H9 (cell line): Measurements from ENCODE around the gene CYB5B. TPM values are rescaled to one million over a fixed set of nuclear protein-coding genes. Genes with fewer than 3 reads are reported as not detected.

ENCODE experiments used
- DNase-seq: peaks from one replicate; pipeline ENCODE4 v3.0.0-alpha.2; 2017
- H2AFZ ChIP-seq: one replicate; pipeline ENCODE4 v1.6.1; 2013; ENCODE audit warnings: mild to moderate bottlenecking, low read length, control low read depth, moderate library complexity
- H2AK5ac ChIP-seq: 2 replicates; pipeline ENCODE4 v1.6.1; 2013; ENCODE audit warnings: low read length, control low read depth, mixed read lengths; ENCODE audit not compliant: insufficient read length
- H2BK120ac ChIP-seq: one replicate; pipeline ENCODE4 v1.6.1; 2013; ENCODE audit warnings: low read depth, mild to moderate bottlenecking, low read length, control low read depth, inconsistent platforms; ENCODE audit not compliant: poor library complexity, severe bottlenecking
- H2BK12ac ChIP-seq: 2 replicates; pipeline ENCODE4 v1.6.1; 2013; ENCODE audit warnings: low read length, control low read depth, mixed read lengths, low read depth; ENCODE audit not compliant: insufficient read length
- H2BK15ac ChIP-seq: 2 replicates; pipeline ENCODE4 v1.6.1; 2013; ENCODE audit warnings: low read depth, low read length, control low read depth
- H2BK20ac ChIP-seq: one replicate; pipeline ENCODE4 v1.6.1; 2013; ENCODE audit warnings: low read depth, mild to moderate bottlenecking, low read length, control low read depth, inconsistent platforms; ENCODE audit not compliant: poor library complexity, severe bottlenecking
- H2BK5ac ChIP-seq: 2 replicates; pipeline ENCODE4 v1.6.1; 2013; ENCODE audit warnings: low read length, control low read depth, mixed read lengths; ENCODE audit not compliant: insufficient read length
- H3K14ac ChIP-seq: 2 replicates; pipeline ENCODE4 v1.6.1; 2013; ENCODE audit warnings: low read length, control low read depth; ENCODE audit not compliant: insufficient read depth
- H3K18ac ChIP-seq: 2 replicates; pipeline ENCODE4 v1.6.1; 2013; ENCODE audit warnings: low read depth, mild to moderate bottlenecking, mixed read lengths, low read length, control low read depth; ENCODE audit not compliant: insufficient read length
- H3K23ac ChIP-seq: 2 replicates; pipeline ENCODE4 v1.6.1; 2013; ENCODE audit warnings: low read length, control low read depth, mixed read lengths, low read depth; ENCODE audit not compliant: insufficient read length
- H3K23me2 ChIP-seq: 2 replicates; pipeline ENCODE4 v1.6.1; 2013; ENCODE audit warnings: low read depth, mild to moderate bottlenecking, mixed read lengths, low read length, control low read depth; ENCODE audit not compliant: insufficient read length, poor library complexity, severe bottlenecking
- H3K27ac ChIP-seq: 2 replicates; pipeline ENCODE4 v1.5.1; 2013; ENCODE audit warnings: low read length, control low read depth, mixed read lengths, low read depth; ENCODE audit not compliant: insufficient read length
- H3K27me3 ChIP-seq: 2 replicates; pipeline ENCODE4 v1.6.1; 2013; ENCODE audit warnings: low read length, control low read depth, inconsistent platforms; ENCODE audit not compliant: insufficient read depth
- H3K4ac ChIP-seq: 2 replicates; pipeline ENCODE4 v1.6.1; 2013; ENCODE audit warnings: low read depth, mild to moderate bottlenecking, control low read depth, inconsistent platforms, low read length, moderate library complexity
- H3K4me1 ChIP-seq: 2 replicates; pipeline ENCODE4 v1.6.1; 2013; ENCODE audit warnings: low read length, control low read depth, inconsistent platforms; ENCODE audit not compliant: insufficient read depth
- H3K4me2 ChIP-seq: 2 replicates; pipeline ENCODE4 v1.6.1; 2013; ENCODE audit warnings: low read length, control low read depth, mixed read lengths; ENCODE audit not compliant: insufficient read length, insufficient read depth
- H3K56ac ChIP-seq: 2 replicates; pipeline ENCODE4 v1.6.1; 2013; ENCODE audit warnings: low read depth, mild to moderate bottlenecking, mixed read lengths, low read length, control low read depth; ENCODE audit not compliant: insufficient read length
- H3K79me1 ChIP-seq: 2 replicates; pipeline ENCODE4 v1.6.1; 2013; ENCODE audit warnings: low read depth, mild to moderate bottlenecking, moderate library complexity, low read length, control low read depth, inconsistent platforms; ENCODE audit not compliant: insufficient read depth, poor library complexity, severe bottlenecking
- H3K79me2 ChIP-seq: 2 replicates; pipeline ENCODE4 v1.6.1; 2013; ENCODE audit warnings: low read length, control low read depth, inconsistent platforms; ENCODE audit not compliant: insufficient read depth
- H3K9ac ChIP-seq: 2 replicates; pipeline ENCODE4 v1.6.1; 2013; ENCODE audit warnings: low read length, control low read depth, mixed read lengths; ENCODE audit not compliant: insufficient read length; ENCODE audit errors: extremely low read depth
- H3K9me3 ChIP-seq: one replicate; pipeline ENCODE4 v1.6.1; 2013; ENCODE audit warnings: low read depth, low read length, inconsistent platforms; ENCODE audit not compliant: control insufficient read depth
- H3T11ph ChIP-seq: one replicate; pipeline ENCODE4 v1.6.1; 2013; ENCODE audit warnings: mild to moderate bottlenecking, low read length, control low read depth, inconsistent platforms
- H4K20me1 ChIP-seq: one replicate; pipeline ENCODE4 v1.6.1; 2013; ENCODE audit not compliant: control insufficient read depth, insufficient read length, insufficient read depth
- H4K5ac ChIP-seq: 2 replicates; pipeline ENCODE4 v1.6.1; 2013; ENCODE audit warnings: low read depth, mild to moderate bottlenecking, mixed read lengths, low read length, control low read depth; ENCODE audit not compliant: insufficient read length
- H4K8ac ChIP-seq: replicated peaks from 2 replicates; pipeline ENCODE4 v1.6.1; 2013; ENCODE audit warnings: low read length, control low read depth, mixed read lengths, low read depth; ENCODE audit not compliant: insufficient read length
- H4K91ac ChIP-seq: 2 replicates; pipeline ENCODE4 v1.6.1; 2013; ENCODE audit warnings: low read depth, mild to moderate bottlenecking, moderate library complexity, mixed read lengths, low read length, control low read depth; ENCODE audit not compliant: insufficient read length
- H3K27ac Mint-ChIP-seq, 3 experiments: 2 replicates in 2 of 3; 3 replicates in 1 of 3; pipeline ENCODE4 v1.8.0; 2020 to 2021; ENCODE audit warnings: mixed read lengths in 3 of 3, mild to moderate bottlenecking in 1 of 3, moderate library complexity in 1 of 3
- H3K27me3 Mint-ChIP-seq: 2 replicates; pipeline ENCODE4 v1.8.0; 2021; ENCODE audit warnings: low read depth, mild to moderate bottlenecking, moderate library complexity, mixed read lengths
- H3K36me3 Mint-ChIP-seq, 3 experiments: 2 replicates in 2 of 3; 3 replicates in 1 of 3; pipeline ENCODE4 v1.8.0; 2020 to 2021; ENCODE audit warnings: low read depth in 3 of 3, mixed read lengths in 3 of 3; ENCODE audit not compliant: insufficient read depth in 1 of 3
- H3K4me1 Mint-ChIP-seq, 2 experiments: 2 replicates each; pipeline ENCODE4 v1.8.0; 2020; ENCODE audit warnings: mixed read lengths in 2 of 2
- H3K4me3 Mint-ChIP-seq, 2 experiments: 2 replicates in 1 of 2; 3 replicates in 1 of 2; pipeline ENCODE4 v1.8.0; 2020 to 2021; ENCODE audit warnings: mild to moderate bottlenecking in 2 of 2, mixed read lengths in 2 of 2, moderate library complexity in 1 of 2
- H3K9me3 Mint-ChIP-seq, 2 experiments: 2 replicates in 1 of 2; 3 replicates in 1 of 2; pipeline ENCODE4 v1.8.0; 2020; ENCODE audit warnings: mild to moderate bottlenecking in 2 of 2, mixed read lengths in 2 of 2, moderate library complexity in 1 of 2
- CTCF ChIP-seq: fragments of 200-600 bp; sonication (generic); conservative IDR thresholded peaks from 3 replicates; pipeline ENCODE4 v1.8.0; 2021; ENCODE audit warnings: antibody characterized with exemption, mild to moderate bottlenecking
- WGBS: extraction: QIAGEN DNeasy Blood & Tissue Kit; methylation state at CpG from one replicate; pipeline ENCODE4 v1.1.7; 2013; ENCODE audit warnings: missing lambda C conversion rate, low lambda C conversion rate, mixed read lengths; ENCODE audit not compliant: insufficient read length; ENCODE audit errors: extremely low coverage; 5-methylcytosine and 5-hydroxymethylcytosine counted together
- total RNA-seq: library from RNA; stranded (reverse); gene quantifications from 2 replicates; pipeline ENCODE4 v1.2.1, GENCODE V29; 2021

Gene CYB5B
- total RNA-seq, 1 experiment from 2014 or later: 126 TPM

GRCh38 chr16:69451166-69451565, 26.7 kb downstream of the CYB5B start:
- Histone ChIP-seq H4K91ac (no peak overlapping the region), H2AK5ac (no peak overlapping the region), H3K23ac (no peak overlapping the region), H3K9ac (no peak overlapping the region), H2BK20ac (no peak overlapping the region), H2BK120ac (no peak overlapping the region), H2AFZ (no peak overlapping the region), H3K9me3 (no peaks in the 10 kb centered on the region), H4K8ac (no peak overlapping the region), H2BK12ac (no peak overlapping the region), H3K23me2 (no peaks in the 10 kb centered on the region), H3K27me3 (no peaks in the 10 kb centered on the region), H3K79me1 (no peaks in the 10 kb centered on the region), H3T11ph (no peak overlapping the region), H2BK5ac (no peak overlapping the region), H3K4ac (no peak overlapping the region), H3K56ac (no peak overlapping the region), H3K18ac (no peak overlapping the region), H3K4me1 (no peaks in the 10 kb centered on the region), H3K79me2 (no peaks in the 10 kb centered on the region), H4K20me1 (no peaks in the 10 kb centered on the region), H3K4me2 (no peak overlapping the region), H4K5ac (no peak overlapping the region), H2BK15ac (no peak overlapping the region), H3K14ac (no peak overlapping the region), H3K27ac (no peak overlapping the region)
- peaks cover 4 to 42% (median 35%) of the 10 kb centered on the region in 3 experiments; a peak in 6 of 7 replicates for H3K36me3 Mint-ChIP-seq
- no peaks in the 10 kb centered on the region for H3K9me3 Mint-ChIP-seq
- no peaks in the 10 kb centered on the region for H3K4me1 Mint-ChIP-seq
- H3K27me3 Mint-ChIP-seq: no peaks in the 10 kb centered on the region
- TF ChIP-seq CTCF: no peak
- no peak for DNase-seq
- no peak overlapping the region for H3K4me3 Mint-ChIP-seq
- WGBS: no CpG with 5 or more reads among the region's 4 CpGs
- H3K27ac Mint-ChIP-seq: no peak overlapping the region
